Measurements from ENCODE around the gene ANKRD45. TPM values are rescaled to one million over a fixed set of nuclear protein-coding genes. Genes with fewer than 3 reads are reported as not detected.
"Not testable (repeated sequence)": the region's sequence is repeated elsewhere in the genome, so short reads cannot be mapped to it uniquely, and the experiment has no call there.

ANKRD45 gene
- polyA plus RNA-seq, 1 experiment: 0.29 TPM

GRCh38 chr1:173688300-173688699 lies 18.6 kb upstream of the ANKRD45 start:
- ChIA-PET CTCF (no interaction called here), POLR2A (no interaction called here)

GRCh38 chr1:173685121-173685520 lies 15.5 kb upstream of the ANKRD45 start:
- H3K4me3 ChIP-seq (ENCODE audit: low read depth, low read length); H3K9me3 ChIP-seq (ENCODE audit: control insufficient read depth, insufficient read depth, low read length); DNase-seq (ENCODE audit: low read depth, low spot score); H3K27ac ChIP-seq (ENCODE audit: low read depth, low read length); CTCF ChIA-PET; POLR2A ChIA-PET; H3K27me3 ChIP-seq (ENCODE audit: control insufficient read depth, insufficient read depth, low read length): not testable (repeated sequence)

More at GRCh38 chr1:173688300-173688699, 18.6 kb upstream of the ANKRD45 start:
- H3K9me3 ChIP-seq (ENCODE audit: control insufficient read depth, insufficient read depth, low read length): no peaks in the 10 kb centered on the region
- H3K27me3 ChIP-seq (ENCODE audit: control insufficient read depth, insufficient read depth, low read length): no peaks in the 10 kb centered on the region
- no peak overlapping the region for H3K4me3 ChIP-seq (ENCODE audit: low read depth, low read length)
- H3K27ac ChIP-seq (ENCODE audit: low read depth, low read length): no peak overlapping the region
- no peak for TF ChIP-seq CTCF (IDR thresholded peaks at IDR 0.05; ENCODE audit: low read depth, low read length)
- no peak for DNase-seq (ENCODE audit: low read depth, low spot score)

GRCh38 chr1:173683838-173684237 lies 14.2 kb upstream of the ANKRD45 start:
- H3K27ac ChIP-seq (ENCODE audit: low read depth, low read length); POLR2A ChIA-PET: not testable (repeated sequence)

GRCh38 chr1:173682184-173682583 lies 12.5 kb upstream of the ANKRD45 start:
- DNase-seq (ENCODE audit: low read depth, low spot score): no peak
- peaks cover 2% of the 10 kb centered on the region for H3K27me3 ChIP-seq (ENCODE audit: control insufficient read depth, insufficient read depth, low read length)
- no peaks in the 10 kb centered on the region for H3K9me3 ChIP-seq (ENCODE audit: control insufficient read depth, insufficient read depth, low read length)
- H3K4me3 ChIP-seq (ENCODE audit: low read depth, low read length): no peak overlapping the region
- no peak overlapping the region for H3K27ac ChIP-seq (ENCODE audit: low read depth, low read length)
- CTCF ChIA-PET: no interaction called here
- POLR2A ChIA-PET: no interaction called here
- TF ChIP-seq CTCF (IDR thresholded peaks at IDR 0.05; ENCODE audit: low read depth, low read length): no peak

More at GRCh38 chr1:173683838-173684237, 14.2 kb upstream of the ANKRD45 start:
- H3K9me3 ChIP-seq (ENCODE audit: control insufficient read depth, insufficient read depth, low read length); H3K4me3 ChIP-seq (ENCODE audit: low read depth, low read length); DNase-seq (ENCODE audit: low read depth, low spot score); H3K27me3 ChIP-seq (ENCODE audit: control insufficient read depth, insufficient read depth, low read length): not testable (repeated sequence)
- CTCF ChIA-PET: interaction anchor here (1.0 kb wide), 1 partner anchor 85 kb away, joined by 4 read pairs; no protein-coding TSS in a partner anchor

GRCh38 chr1:173680152-173680551 lies 10.5 kb upstream of the ANKRD45 start:
- H3K4me3 ChIP-seq (ENCODE audit: low read depth, low read length); CTCF ChIA-PET; H3K9me3 ChIP-seq (ENCODE audit: control insufficient read depth, insufficient read depth, low read length); DNase-seq (ENCODE audit: low read depth, low spot score); POLR2A ChIA-PET; H3K27ac ChIP-seq (ENCODE audit: low read depth, low read length); H3K27me3 ChIP-seq (ENCODE audit: control insufficient read depth, insufficient read depth, low read length): not testable (repeated sequence)

- CTCF ChIA-PET, POLR2A ChIA-PET: not testable (repeated sequence)
Measured at GRCh38 chr1:173674496-173674895, 4.8 kb upstream of the ANKRD45 start.

GRCh38 chr1:173666646-173667045 lies 3.0 kb downstream of the ANKRD45 start:
- DNase-seq (ENCODE audit: low read depth, low spot score): no peak
- Histone ChIP-seq H3K27ac (ENCODE audit: low read depth, low read length) (no peak overlapping the region), H3K27me3 (ENCODE audit: control insufficient read depth, insufficient read depth, low read length) (peaks cover 12% of the 10 kb centered on the region), H3K9me3 (ENCODE audit: control insufficient read depth, insufficient read depth, low read length) (no peaks in the 10 kb centered on the region; the same call in 1 of the 2 replicates), H3K4me3 (ENCODE audit: low read depth, low read length) (no peak overlapping the region)
- TF ChIP-seq CTCF (IDR thresholded peaks at IDR 0.05; ENCODE audit: low read depth, low read length): no peak
- POLR2A ChIA-PET: no interaction called here
- CTCF ChIA-PET: no interaction called here

More at GRCh38 chr1:173674496-173674895, 4.8 kb upstream of the ANKRD45 start:
- H3K9me3 ChIP-seq (ENCODE audit: control insufficient read depth, insufficient read depth, low read length); H3K4me3 ChIP-seq (ENCODE audit: low read depth, low read length); H3K27me3 ChIP-seq (ENCODE audit: control insufficient read depth, insufficient read depth, low read length); H3K27ac ChIP-seq (ENCODE audit: low read depth, low read length); DNase-seq (ENCODE audit: low read depth, low spot score): not testable (repeated sequence)
